Measurements from ENCODE around the gene POLD4.

POLD4 gene

GRCh38 chr11:67387518-67387917 lies 34.2 kb upstream of the POLD4 start:
- DNase-seq, result no peak

DNA sequence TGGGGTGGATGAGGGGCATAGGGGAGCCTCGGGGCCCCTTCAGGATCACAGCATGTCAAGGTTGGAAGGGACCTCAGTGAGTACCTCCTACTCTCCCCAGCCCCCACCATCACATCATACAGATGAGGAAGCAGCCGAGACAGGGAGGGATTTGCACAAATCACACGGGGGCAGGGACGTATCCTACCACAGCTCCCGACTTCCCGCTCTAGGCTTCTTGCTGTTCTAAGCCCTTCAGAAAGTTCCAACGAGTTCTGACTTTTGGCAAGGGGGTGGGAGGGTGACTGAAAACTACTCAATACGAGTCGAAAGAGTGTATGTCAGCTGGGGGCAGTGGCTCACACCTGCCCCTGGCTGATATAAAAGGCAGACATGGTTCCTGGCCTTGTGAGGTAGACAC lies 33.7 kb upstream of the POLD4 start:
- DNase-seq, result no peak

- no peak for DNase-seq
Measured at GRCh38 chr11:67384851-67385366, 31.6 kb upstream of the POLD4 start.

DNA sequence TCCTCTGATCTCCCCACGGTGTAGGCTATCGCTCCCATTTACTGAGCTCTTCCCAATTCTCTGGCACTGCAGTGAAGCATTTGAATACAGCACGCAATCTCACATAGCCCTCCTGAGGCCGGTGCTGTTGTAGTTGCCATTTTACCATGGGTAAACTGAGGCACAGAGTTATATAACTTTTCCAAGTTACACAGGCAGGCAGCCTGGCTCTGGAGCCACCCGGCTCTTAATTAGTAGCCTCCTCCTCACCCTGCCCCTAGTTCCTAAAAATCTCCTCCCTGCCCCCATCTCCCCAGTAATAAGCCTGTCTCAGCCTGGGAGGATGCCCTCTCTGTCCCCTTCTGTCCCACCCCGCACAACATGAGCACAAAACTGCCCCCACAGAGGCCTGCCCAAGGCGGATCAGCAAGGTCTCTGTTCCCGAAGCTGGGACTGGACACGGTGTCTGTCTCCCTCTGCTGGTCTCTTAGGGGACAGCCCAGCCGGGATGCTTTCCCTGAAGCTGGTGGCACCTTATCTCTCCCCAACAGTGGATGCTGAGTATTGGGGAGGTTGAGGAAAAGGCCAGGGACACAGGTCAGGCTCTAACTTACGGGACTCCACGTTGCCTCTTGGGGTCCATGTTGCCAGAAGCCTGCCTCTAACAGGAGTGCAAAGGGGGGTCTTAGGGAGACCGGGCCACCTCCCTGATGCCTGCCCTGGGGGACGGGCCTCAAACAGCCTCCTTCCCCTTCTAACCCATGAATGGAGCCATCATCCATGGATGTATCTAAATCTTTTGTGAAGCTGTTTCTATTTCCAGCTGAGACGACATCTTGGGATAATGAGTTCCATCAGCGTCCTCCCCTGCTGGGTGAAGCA lies 29.2 kb upstream of the POLD4 start:
- DNase-seq, result no peak

- no peak for DNase-seq
Measured at GRCh38 chr11:67381244-67381972, 28.1 kb upstream of the POLD4 start.

GRCh38 chr11:67379061-67380058 lies 26.0 kb upstream of the POLD4 start:
- DNase-seq, result no peak

- DNase-seq, result no peak
Measured at GRCh38 chr11:67378544-67378943, 25.2 kb upstream of the POLD4 start.

- DNase-seq, result no peak
Measured at GRCh38 chr11:67376873-67377808, 23.8 kb upstream of the POLD4 start.

DNA sequence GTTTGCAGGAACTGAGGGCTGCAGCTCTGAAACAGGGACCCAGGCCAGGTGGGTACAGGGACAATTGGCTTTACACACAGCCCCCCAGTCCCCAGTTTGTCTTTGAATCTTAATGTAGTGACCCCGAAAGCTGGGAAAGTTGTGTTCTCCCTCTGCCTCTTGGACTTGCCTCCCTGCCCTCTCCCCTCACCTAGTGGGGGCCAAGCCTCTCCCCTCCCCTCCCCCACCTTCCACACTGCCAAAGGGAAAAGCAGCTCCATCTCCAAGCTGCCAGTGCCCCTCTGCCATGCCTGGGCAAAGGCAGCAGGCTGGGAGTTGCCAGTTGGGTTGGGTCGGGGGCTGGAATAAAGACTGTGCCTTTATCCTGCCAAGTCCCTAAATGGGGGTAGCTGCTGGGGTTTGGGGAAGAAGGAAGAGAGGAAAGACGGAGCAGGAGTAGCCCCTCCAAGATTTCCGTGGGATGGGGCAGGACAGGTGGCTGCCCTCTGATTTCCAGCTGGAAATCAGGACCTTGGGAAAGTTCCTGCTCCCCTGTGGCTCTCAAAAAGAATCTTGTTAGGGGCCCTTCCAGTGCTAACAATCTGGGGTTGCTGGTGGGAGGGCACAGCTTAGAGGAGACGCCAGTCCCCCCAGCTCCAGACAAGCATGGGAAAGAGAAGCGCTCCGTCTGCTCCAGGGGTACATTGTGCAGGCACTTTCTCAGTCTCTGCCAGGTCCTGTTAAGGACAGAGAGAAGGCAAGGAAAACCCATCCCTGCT lies 22.9 kb upstream of the POLD4 start:
- no peak for DNase-seq

DNA sequence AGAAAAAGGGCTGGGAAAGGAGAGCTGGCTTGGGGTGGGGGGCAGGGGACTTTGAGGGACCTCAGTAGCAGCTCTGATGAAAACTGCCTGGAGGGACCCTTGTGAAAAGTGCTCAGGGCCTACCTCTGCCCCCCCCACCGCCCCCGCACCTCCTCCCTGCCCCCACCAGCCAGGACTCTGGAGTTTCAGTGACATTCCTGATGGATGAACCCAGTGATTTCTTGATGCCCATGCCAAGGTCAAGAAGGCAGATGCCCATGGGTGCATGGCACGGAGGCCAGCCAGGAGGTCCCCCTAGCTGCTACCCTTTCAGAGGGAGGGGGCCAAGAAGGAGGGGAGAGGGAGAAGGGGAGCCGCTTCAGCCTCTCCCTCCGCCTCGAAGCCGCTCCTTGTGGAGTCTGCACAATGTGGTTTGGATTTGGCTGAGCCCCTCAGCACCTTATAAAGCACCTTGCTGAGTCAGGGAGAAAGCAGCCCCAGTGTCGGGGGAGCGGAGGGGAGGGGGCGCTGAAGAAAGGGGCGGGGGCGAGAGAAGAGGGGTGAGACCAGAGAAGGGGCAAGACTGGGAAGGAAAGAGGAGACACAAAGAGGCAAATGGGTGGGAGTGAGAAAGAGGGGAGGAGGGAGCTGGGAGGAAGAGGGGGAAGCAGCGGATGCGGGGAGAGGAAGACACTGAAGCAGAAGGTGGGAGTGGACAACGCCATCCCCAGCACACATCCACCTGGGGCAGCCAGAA lies 22.1 kb upstream of the POLD4 start:
- DNase-seq, result no peak

GRCh38 chr11:67374571-67375281 lies 21.4 kb upstream of the POLD4 start:
- DNase-seq, result no peak

GRCh38 chr11:67373648-67374570 lies 20.6 kb upstream of the POLD4 start:
- no peak for DNase-seq

DNA sequence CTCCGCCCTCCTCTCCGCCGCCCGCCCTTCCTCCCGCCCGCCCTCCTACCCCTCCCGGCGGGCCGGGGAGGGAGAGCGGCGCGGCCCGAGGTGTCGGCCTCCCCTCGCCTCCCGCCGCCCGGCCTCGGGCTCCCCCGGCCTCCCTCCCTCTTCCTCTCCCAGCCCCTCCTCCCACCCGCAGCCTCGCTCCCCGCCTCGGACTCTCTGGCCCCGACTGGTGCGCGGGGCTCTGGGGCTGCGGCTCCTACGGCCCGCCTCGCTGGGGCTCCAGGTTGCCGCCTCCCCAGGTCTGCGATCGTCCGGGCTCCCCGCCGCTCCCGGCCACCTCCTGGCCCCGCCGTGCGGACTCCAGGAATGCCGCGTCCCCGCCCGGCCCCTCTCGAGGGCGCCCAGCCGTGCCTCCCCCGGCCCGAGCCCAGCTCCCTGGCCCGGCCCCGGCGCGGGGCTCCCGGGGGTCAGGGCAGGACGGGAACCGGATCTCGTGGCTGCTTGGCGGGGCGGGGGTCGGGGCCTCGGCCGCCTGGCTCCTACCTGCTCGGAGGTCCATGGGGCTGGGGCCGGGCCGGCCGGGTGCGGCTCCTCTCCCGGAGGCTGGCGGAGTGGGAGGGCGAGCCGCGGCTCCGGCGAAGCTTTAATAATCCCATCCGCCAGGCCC lies 19.8 kb upstream of the POLD4 start, which contains the start of gene CLCF1:
Gene CLCF1 (minus strand): TSS at position 606 of the 655 bp plus-strand sequence. CDS start 59 bp downstream, at position 547.
- DNase-seq, result no peak

- no peak for DNase-seq
Measured at GRCh38 chr11:67372321-67372992, 19.1 kb upstream of the POLD4 start.

GRCh38 chr11:67371911-67372320 lies 18.6 kb upstream of the POLD4 start:
- no peak for DNase-seq

DNA sequence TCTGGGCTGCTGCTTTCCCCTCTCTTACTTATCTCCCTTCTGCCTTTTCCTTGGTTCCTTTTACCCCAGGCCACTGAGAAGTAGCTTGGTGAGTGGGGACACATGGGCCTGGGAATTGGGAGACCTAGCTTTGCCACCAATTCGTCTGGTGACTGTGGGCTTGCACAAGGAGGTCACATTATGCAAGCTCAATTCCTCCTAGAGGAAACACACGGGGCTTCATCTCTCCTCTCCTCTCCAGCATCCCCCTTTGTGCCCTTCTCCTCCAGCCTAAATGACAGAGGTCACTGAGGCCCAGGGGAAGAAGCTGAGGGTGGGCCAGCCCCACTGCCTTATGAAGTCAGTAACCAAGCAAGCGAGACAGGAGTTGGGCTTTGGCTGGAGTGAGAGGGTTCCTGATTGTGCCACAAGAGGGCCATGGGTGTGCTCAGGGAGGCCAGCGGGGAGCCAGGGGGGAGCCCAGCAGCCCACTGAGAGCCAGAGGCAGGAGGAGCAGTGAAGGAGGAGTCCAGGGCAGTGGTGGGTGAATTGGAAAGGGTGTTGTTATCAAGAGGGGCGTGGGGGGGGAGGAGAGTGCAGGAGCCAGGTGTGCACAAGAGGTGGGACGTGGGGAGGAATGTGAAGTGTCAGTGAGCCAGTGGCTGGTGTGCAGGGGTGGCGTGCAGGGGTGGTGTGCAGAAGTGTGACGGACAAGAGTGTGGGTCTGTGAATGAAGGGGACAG lies 18.0 kb upstream of the POLD4 start:
- no peak for DNase-seq
